Femur (tissue), 1 donor: ENCODE data around the gene TMUB2.
A peak's percentile ranks its signal among the peaks of the same experiment; 100 is the strongest.

Experiments used
- DNase-seq: peaks from one replicate; pipeline ENCODE4 v3.0.0-alpha.2; 2017

TMUB2 gene

DNA sequence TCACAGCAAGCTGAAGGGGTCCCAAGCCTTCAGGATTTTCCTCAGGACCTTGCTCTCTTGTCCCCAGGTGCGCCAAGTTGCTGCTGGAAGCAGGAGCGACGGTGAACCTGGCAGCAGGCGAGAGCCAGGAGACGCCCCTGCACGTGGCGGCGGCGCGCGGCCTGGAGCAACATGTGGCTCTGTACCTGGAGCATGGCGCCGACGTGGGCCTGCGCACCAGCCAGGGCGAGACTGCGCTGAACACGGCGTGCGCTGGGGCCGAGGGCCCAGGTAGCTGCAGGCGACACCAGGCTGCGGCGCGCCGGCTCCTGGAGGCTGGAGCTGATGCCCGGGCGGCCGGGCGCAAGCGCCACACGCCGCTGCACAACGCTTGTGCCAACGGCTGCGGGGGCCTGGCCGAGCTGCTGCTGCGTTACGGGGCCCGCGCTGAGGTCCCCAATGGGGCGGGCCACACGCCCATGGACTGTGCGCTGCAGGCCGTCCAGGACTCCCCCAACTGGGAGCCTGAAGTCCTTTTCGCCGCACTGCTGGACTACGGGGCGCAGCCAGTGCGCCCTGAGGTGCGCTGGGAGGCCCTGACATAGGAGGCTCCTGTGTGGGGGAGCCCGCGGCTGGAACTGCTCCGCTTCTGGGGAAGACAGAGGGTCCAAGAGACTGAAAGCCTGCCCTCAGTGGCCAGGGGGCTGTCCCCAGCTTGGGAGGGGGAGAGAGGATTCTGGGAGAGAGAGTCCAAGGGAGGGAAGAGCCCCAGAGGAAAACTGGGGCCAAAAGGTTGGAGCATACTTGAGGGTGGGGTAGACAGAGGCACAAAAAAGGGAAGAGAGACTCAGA lies 9.9 kb upstream of the TMUB2 start:
- DNase-seq = no peak

DNA sequence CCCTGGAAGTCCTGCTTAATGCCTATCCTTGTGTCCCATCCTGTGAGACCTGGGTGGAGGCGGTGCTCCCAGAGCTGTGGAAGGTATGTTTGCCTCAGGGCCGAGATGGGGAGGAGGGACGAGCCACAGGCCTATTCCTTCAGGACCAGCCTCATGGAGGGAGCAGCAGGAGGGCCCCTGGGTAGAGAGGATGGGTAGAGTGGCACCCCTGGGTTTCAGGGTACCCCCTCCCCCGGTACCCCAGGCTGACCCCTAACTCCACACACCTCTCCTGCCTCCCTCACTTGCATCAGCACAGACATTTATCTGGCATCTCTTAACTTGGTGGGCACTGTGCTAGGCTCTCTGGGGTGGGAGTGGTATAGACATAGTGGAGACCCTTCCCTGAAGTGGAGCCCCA lies 9.1 kb upstream of the TMUB2 start:
- no peak for DNase-seq

DNA sequence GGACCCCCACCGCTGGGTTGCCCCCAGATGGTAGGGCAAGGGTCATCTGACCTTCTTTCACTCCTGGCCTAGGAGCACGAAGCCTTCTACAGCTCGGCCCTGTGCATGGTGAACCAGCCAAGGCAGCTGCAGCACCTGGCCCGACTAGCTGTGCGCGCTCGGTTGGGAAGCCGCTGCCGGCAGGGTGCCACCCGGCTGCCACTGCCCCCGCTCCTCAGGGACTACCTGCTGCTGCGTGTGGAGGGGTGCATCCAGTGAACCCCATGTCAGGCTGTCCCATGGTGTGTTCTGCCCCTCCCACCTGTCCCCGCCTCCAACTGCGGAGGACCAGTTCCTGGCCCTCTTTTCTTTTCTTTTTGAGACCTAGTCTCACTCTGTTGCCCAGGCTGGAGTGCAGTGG lies 8.6 kb upstream of the TMUB2 start:
- DNase-seq = no peak

DNA sequence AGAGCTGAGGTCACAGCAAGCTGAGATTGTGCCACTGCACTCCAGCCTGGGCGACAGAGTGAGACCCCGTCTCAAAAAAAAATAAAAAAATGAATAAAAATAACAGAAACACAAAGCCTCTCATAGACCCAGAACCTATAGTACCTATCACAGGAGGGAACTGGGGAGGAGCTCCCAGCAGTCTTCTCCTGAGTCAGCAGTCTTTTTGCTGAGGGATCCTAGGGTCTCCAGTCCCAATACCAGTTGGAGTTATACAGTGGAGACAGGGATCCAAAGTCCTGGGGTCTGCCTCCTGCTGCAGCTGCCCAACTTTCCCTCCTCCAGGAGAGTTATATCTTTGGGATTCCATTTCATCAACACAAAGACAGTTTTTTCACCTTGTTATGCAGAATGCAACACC lies 3.7 kb upstream of the TMUB2 start:
- no peak for DNase-seq

DNA sequence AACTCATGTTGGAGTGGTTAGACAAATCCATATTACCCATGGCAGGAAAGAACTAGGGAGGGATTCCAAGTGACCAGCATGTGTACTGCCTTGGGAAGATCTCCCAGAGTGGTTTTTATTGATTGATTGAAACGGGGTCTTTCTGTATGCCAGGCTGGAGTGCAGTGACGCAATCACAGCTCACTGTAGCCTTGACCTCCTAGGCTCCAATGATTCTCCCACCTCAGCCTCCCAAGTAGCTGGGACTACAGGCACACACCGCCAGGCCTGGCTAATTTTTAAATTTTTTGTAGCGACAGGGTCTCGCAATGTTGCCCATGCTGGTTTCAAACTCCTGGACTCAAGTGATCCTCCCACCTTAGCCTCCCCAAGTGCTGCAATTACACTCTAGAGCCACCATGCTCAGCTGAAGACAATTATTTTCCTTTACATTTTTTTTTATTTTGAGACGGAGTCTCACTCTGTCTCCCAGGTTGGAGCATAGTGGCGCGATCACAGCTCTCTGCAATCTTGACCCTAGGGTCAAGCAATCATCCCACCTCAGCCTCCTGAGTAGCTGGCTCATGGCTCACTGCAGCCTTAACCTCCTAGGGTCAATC lies 2.5 kb upstream of the TMUB2 start:
- DNase-seq = no peak

DNA sequence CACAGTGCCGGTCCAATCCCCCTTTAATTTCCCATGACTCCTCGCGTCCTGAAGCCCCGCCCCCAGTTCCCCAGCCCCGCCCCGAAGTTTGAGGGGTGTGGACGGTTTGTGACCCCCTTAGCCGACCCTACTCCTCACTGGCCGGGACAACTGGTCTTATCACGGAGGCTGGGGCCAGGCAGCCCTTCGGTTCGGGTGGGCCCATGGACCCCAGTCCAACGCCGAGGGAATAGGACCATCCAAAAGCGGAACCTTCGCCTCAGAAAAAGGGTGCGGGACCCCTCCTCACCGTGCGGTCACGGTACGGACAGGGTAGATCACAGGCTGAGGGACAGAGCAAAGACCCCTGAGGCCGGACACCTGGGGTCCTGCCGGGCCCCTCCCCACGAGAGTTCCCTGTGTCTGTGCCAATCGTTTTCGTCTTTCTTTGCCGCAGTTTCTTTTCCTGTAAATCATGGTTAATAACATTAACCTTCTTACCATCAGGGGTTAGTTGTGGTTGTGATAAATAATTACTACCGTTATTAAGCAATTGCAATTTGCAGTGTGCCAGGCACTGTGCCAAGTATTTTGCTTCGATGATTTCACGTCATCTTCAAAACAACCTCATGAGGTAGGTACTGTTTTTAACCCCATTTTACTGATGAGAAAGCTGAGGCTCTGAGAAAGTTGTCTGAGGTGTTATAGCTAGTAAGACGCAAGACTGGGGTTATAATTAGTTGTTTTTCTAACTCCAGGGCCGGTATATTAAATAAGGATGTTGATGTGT lies 543 bp downstream of the TMUB2 start:
- no peak for DNase-seq

DNA sequence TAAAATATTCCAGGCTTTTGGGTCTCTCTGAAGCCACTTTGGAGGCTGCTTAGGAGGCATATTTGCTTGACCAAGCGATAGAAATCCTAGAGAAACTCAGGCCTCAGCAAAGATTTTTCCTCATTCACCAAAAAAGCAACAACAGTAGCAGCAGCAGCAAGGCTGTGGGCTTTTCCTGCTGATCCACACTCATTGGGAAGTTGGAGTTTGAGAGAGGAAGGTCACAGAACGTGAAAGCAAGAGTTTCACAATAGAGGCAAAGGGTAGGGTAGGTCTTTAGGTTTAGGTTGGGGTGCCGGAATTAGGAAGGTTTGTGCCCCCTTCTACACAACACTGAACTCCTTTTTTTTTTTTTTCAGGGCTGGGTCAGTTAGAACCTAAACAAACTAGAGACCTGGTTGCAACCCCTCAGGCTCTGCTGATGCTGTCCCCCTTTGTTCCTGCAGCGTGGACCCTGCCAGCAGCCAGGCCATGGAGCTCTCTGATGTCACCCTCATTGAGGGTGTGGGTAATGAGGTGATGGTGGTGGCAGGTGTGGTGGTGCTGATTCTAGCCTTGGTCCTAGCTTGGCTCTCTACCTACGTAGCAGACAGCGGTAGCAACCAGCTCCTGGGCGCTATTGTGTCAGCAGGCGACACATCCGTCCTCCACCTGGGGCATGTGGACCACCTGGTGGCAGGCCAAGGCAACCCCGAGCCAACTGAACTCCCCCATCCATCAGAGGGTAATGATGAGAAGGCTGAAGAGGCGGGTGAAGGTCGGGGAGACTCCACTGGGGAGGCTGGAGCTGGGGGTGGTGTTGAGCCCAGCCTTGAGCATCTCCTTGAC lies 2.0 kb downstream of the TMUB2 start:
- DNase-seq = no peak

DNA sequence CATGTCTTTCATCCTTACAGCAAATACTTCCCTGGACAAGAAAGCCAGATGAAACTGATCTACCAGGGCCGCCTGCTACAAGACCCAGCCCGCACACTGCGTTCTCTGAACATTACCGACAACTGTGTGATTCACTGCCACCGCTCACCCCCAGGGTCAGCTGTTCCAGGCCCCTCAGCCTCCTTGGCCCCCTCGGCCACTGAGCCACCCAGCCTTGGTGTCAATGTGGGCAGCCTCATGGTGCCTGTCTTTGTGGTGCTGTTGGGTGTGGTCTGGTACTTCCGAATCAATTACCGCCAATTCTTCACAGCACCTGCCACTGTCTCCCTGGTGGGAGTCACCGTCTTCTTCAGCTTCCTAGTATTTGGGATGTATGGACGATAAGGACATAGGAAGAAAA lies 3.7 kb downstream of the TMUB2 start:
- no peak for DNase-seq

DNA sequence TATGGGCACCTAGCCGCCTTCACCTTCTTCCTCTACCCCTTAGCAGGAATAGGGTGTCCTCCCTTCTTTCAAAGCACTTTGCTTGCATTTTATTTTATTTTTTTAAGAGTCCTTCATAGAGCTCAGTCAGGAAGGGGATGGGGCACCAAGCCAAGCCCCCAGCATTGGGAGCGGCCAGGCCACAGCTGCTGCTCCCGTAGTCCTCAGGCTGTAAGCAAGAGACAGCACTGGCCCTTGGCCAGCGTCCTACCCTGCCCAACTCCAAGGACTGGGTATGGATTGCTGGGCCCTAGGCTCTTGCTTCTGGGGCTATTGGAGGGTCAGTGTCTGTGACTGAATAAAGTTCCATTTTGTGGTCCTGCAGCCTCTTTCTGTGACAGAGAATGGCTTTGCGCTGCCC lies 4.6 kb downstream of the TMUB2 start:
- DNase-seq = peak; percentile 66

DNA sequence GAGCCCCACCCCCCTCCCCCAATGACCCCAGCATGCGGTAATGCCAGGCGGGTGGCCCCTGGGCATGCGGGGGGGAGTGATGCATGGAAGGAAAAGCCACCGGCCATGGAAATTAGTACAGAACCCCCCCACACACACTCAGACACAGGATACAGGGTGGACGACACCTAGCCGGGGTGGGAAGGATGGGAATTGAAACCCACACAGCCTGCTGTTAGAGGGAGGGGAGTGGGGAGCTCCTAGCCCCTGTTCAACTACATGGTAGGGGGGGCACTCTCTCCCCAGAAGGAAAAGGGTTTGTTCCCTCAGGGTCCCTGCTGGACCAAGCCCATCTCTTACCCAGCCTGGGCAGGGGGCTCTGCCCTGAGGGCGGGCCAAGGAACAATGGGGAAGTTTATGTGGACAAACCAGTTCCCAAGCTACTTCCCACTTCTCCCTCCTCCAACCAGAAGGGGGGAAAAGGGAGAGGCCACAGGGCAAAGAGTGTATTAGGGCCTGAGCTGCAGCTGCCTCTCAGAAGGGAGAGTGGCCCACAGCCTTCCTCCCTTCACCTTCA lies 5.2 kb downstream of the TMUB2 start:
- no peak for DNase-seq

DNA sequence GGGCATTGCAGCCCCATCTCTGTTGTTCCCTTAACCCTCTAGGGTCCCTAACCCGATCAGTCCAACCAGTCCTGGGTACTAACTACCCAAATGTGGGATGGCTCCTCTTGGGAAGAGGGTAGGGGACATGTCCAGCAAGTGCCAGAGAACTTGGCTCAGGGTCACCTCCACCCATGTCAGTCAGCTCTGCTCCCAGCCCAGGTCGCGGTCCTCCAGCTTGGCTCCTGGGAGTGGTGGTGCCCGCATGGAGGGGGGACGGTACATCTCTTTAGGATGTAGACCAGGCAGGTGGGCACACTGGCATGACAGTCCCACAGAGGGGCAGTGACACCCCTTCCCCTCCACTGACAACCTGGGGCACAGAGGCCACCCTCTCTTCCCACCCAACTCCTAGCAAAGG lies 6.0 kb downstream of the TMUB2 start:
- no peak for DNase-seq

DNA sequence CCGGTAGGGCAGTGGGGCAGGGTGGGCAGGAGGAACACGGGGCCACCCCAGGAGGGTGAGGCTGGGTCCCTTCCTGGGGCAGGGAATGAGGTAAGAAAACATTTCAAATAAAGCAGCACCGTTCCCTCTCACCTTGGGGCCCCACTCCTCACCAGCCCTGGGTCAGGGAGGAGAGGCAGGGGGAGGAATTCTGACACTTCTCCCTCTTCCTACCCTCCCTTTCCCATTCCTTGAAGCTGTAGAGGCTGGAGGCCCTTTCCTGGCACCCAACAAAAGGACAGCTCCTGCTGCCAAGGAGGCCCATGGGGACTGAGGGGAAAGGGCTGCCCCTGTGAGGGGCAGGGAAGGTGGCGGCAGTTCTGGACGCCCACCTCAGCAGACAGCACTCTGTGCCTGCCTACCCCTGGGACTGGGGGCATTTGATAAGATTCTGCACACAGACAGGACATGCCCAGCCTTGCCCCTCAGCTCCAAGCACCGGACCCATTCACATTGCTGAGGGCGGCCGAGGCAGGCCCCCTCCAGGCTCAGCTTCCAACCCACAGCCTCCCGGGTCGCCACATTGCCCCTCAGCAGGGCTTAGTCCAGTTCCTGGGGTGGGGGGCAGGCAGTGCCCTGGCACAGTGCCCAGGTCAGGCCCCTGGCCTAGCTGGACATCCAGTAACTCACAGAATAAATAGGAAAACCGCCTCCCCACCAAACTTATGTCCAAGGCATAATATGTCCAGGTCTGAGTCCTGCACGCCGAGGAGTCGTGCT lies 6.7 kb downstream of the TMUB2 start:
- DNase-seq = no peak

DNA sequence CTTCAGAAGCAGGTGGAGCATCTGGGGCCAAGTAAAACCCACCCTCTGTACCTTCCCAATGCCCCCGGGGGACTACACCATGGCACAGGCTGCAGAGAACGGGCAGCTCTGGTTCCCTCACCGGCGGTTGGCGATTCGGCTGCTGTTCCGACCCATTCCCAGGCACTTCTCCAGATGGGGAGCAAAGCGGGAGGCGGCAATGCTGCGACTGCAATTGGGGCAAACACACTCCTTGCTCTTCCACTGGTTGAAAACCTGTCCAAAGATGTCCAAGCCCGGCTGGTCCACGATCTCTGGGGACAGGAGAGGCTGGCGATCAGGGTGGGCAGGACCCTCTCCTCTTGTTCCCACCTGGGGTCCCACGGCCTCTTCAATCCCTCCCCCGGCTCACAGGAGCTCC lies 10.3 kb downstream of the TMUB2 start:
- no peak for DNase-seq

DNA sequence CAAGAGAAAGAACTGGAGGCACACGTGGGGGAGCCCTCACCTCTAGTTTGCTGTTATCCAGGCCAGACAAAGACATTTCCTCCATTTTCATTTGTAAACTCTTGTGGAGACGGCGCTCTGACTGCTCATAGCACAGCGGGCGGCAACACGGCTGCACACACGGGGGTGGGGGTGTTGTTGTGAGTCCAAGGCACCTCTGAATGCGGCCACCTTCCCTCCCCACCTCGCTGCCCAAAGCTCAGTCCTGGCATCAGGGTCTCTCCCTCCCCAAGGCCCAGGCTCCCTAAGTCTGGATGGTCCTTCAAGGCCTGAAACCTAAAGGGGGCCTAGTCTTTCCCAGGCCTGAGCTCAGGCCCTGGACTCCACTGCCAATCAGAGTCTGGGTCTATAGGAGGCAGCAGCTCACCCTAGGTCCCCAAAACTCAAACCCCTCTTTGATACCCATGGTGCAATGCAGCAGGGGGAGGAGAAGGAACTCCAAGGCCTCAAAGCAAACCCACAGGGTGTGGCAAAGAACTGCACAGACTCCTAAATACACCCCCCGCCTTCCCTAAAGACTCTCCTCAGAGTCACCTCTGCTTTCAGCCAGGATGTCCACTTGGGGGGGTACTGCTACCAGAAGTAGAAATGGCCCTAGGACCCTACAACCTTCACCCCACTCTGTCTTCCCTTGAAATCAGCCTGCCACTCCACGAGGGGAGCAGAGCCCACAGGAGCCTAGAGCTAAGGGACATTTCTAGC lies 11.4 kb downstream of the TMUB2 start:
- no peak for DNase-seq

DNA sequence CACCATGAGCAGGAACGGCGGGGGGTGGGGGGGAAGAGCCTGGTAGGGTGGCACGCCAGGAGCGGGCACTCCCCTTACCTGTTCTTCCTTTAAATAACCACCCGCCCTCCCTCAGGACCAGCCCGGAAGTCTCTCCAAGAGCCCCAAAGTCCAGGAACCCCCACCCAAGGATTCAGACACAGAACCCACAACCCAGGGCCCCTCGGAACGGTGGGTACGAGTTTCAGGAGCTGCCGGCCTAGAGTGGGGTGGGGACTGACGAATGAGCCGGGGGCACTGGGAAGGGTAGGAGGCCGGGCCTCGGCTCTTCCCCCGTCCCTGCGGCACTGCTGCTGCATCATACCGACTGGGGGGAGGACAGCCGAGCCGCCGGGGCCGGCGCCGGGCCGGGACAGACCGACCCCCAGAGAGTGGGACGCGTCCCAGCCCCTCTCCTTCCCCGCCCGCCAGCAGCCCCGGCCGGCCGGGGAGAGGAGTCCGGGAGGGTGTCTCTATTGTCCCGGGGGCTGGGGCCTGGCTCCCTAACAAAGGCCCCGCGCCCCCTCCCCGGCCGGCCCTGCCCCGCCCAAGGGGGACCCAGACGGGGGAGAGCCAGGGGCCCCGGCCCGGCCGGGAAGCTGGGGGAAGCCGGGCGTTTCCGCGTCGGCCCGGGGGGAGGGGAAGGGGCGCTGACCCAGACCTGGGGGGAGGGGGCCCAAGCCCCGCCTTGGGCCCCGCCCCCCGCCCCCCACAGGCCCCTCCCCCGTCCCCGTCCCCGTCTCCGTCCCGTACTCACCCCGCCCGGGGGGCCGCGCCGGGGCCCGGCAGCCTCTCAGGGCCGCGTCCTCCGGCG lies 12.2 kb downstream of the TMUB2 start:
- DNase-seq = peak; percentile 86

DNA sequence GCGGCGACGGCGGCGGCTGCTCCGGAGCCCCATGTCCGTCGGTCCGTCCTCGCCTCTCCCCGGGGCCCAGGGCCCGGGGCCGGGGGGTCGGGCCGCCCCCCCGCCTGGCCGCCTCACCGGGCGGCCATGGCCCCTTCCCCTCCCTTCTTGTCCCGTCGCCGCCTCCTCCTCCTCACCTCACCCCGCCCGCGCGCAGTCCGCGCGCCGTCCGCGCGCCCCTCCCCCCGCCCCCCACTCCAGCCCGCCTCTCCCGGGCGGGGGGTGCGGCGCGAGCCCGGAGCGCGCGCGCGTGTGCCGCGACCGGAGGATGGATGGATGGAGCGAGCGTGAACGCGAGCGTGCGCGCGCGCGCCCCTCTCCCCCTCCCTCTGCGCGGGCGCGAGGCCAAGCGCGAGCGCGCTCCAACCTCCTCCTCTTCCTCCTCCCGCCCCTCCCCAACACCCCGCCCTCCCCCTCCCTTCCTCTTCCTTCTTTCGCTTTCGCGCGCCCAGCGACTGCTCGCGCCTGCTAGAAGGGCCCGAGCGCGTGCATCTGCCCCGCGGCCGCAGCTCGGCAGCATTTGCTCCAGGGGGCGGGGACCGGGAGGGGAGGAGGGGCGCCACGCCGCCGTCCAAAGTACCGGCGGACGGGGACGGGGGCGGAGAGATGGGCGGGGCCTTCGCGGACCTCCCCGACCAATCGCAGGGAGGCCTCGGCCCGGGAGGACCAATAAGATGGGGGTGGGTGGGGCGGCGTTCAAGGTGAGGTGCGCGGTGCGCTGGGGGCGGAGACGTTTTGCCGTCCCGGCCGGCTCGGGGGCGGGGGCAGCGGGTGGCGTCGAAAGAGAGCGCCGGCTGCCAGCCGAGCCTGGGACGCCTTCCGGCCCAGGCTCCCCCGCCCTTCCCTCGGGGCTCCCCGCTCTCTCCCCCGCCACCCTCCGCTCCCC lies 13.0 kb downstream of the TMUB2 start, which contains the start of gene ATXN7L3:
TSS of gene ATXN7L3 (minus strand) at position 332 of the 925 bp plus-strand sequence. CDS start 1,814 bp downstream, outside the sequence.
- DNase-seq = peak; percentile 99

DNA sequence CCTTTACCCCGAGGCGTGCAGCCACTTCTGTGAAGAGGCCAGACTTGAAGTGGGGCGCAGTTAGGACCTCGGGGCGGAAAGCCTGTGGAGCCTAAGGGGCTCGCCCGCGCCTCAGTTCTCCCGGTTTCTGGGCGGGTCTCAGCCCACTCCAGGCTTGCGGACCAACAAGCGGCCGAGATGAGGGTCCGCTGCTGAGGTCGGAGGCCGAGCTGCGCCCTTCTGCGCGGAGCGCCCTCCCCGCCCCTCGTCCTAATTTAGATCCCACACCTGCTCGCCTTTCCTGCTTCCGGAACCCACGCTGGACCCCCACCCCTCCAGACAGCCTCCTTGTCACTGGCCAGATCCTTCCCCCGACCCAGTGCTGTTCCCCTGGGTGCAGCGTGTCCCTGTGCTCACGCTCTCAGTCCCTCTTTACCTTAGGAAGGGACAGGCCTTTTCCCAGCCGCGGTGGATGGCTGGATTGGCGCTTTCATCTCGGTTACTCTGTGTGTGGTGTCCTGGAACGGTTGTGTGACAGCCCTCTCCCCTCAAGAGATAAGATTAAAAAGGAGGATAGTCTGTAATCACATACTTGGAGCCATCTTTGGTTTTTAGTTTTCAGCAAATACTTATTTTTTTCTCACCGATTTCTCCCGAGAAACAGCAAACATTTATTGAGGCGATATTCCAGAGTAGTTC lies 13.8 kb downstream of the TMUB2 start:
- no peak for DNase-seq

DNA sequence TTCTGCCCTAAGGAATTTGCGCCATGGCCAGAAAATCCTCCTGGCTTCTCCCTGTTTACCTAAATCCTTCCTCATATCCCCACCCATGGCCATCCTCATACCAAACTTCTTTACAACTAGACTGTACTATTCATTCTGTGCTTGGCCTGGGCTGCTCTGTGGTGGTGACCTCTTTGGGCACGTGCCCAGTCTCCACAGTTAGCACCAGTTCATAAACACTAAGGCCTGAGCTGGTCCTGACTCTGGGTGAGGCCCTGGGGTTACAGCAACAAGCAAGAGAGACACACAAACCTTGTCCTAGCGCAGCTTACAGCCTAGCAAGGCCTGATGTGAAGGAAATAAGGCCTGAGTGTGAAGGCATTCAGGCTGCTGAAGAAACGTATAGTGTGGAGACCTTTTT lies 16.0 kb downstream of the TMUB2 start:
- no peak for DNase-seq
